Glomerular visceral epithelial cell (primary cell): ENCODE measurements around the gene PELI2.

Experiments used
- DNase-seq: peaks from one replicate; pipeline ENCODE4 v3.0.0-alpha.2; 2016; ENCODE audit errors: extremely low spot score

PELI2 gene

GRCh38 chr14:56299306-56299984, 181.2 kb downstream of the PELI2 start:
- DNase-seq: no peak

- DNase-seq: peak; percentile 77
Measured at GRCh38 chr14:56300495-56300894, 182.3 kb downstream of the PELI2 start.

- no peak for DNase-seq
Measured at GRCh38 chr14:56304456-56304855, 186.2 kb downstream of the PELI2 start.

GRCh38 chr14:56309198-56309597, 191.0 kb downstream of the PELI2 start:
- no peak for DNase-seq

- no peak for DNase-seq
Measured at GRCh38 chr14:56310643-56311042, 192.4 kb downstream of the PELI2 start.

- no peak for DNase-seq
Measured at GRCh38 chr14:56313789-56314188, 195.6 kb downstream of the PELI2 start.

GRCh38 chr14:56318393-56319115, 200.3 kb downstream of the PELI2 start:
- DNase-seq: no peak

GRCh38 chr14:56321861-56322260, 203.7 kb downstream of the PELI2 start:
- no peak for DNase-seq

GRCh38 chr14:56322531-56322930, 204.3 kb downstream of the PELI2 start:
- DNase-seq: no peak

GRCh38 chr14:56324454-56324853, 206.2 kb downstream of the PELI2 start:
- no peak for DNase-seq

- DNase-seq: no peak
Measured at GRCh38 chr14:56324856-56325699, 206.9 kb downstream of the PELI2 start.

GRCh38 chr14:56328021-56328420, 209.8 kb downstream of the PELI2 start:
- DNase-seq: no peak

- no peak for DNase-seq
Measured at GRCh38 chr14:56331592-56332216, 213.5 kb downstream of the PELI2 start.

GRCh38 chr14:56333359-56334292, 215.4 kb downstream of the PELI2 start:
- DNase-seq: peak; percentile 33

- no peak for DNase-seq
Measured at GRCh38 chr14:56334458-56334857, 216.2 kb downstream of the PELI2 start.

- DNase-seq: no peak
Measured at GRCh38 chr14:56338674-56339073, 220.5 kb downstream of the PELI2 start.

- DNase-seq: peak; percentile 82
Measured at GRCh38 chr14:56339855-56340701, 221.9 kb downstream of the PELI2 start.

GRCh38 chr14:56340932-56341331, 222.7 kb downstream of the PELI2 start:
- DNase-seq: no peak

- DNase-seq: no peak
Measured at GRCh38 chr14:56341766-56342493, 223.7 kb downstream of the PELI2 start.
